Activated CD4-positive, alpha-beta T cell treated with anti-CD3 and anti-CD28 coated beads, Interleukin-2, amount 10 ng/mL, durations not matched to agents 7 days and 5 days (primary cell): Measurements from ENCODE around the gene BMAL2. TPM values are rescaled to one million over a fixed set of nuclear protein-coding genes. Genes with fewer than 3 reads are reported as not detected.

ENCODE experiments used
- CTCF ChIA-PET: fragments of 350-600 bp; sonication (Branson Sonifier 250); formaldehyde crosslinking; loops from one replicate; lab custom pipeline; 2021; ENCODE audit warnings: antibody characterized with exemption; lab: Charles Lee
- POLR2A ChIA-PET: fragments of 350-600 bp; sonication (Branson Sonifier 250); formaldehyde crosslinking; loops from one replicate; lab custom pipeline; 2021; ENCODE audit warnings: antibody characterized with exemption; lab: Charles Lee
- DNase-seq: peaks from one replicate; pipeline ENCODE4 v3.0.0-alpha.2; 2020
- H3K27ac Mint-ChIP-seq: one replicate; pipeline ENCODE4 v1.8.0; 2021; ENCODE audit warnings: mild to moderate bottlenecking, moderate library complexity, mixed read lengths
- H3K27me3 Mint-ChIP-seq: one replicate; pipeline ENCODE4 v1.8.0; 2021; ENCODE audit warnings: mixed read lengths
- H3K36me3 Mint-ChIP-seq: one replicate; pipeline ENCODE4 v1.8.0; 2021; ENCODE audit warnings: low read depth, mixed read lengths
- H3K4me1 Mint-ChIP-seq: one replicate; pipeline ENCODE4 v1.8.0; 2021; ENCODE audit warnings: mixed read lengths
- H3K4me3 Mint-ChIP-seq: one replicate; pipeline ENCODE4 v1.8.0; 2021; ENCODE audit warnings: mild to moderate bottlenecking, moderate library complexity, mixed read lengths
- H3K9me3 Mint-ChIP-seq: one replicate; pipeline ENCODE4 v1.8.0; 2021; ENCODE audit warnings: mixed read lengths
- total RNA-seq, 2 experiments: library from RNA; stranded (reverse); gene quantifications; one replicate each; pipeline ENCODE4 v1.2.3, GENCODE V29; 2021

The BMAL2 gene
- total RNA-seq, 2 experiments from 2014 or later: 17.3 to 18.0 TPM

- no peaks in the 10 kb centered on the region for H3K9me3 Mint-ChIP-seq
- H3K4me3 Mint-ChIP-seq: no peak overlapping the region
- no peaks in the 10 kb centered on the region for H3K27me3 Mint-ChIP-seq
- DNase-seq: no peak
- ChIA-PET CTCF (no interaction called here), POLR2A (no interaction called here)
- peaks cover 3% of the 10 kb centered on the region for H3K36me3 Mint-ChIP-seq
- no peak overlapping the region for H3K27ac Mint-ChIP-seq
- H3K4me1 Mint-ChIP-seq: no peaks in the 10 kb centered on the region
These were observed 11.6 kb downstream of the BMAL2 start for GRCh38 chr12:27344246-27344645.

DNA sequence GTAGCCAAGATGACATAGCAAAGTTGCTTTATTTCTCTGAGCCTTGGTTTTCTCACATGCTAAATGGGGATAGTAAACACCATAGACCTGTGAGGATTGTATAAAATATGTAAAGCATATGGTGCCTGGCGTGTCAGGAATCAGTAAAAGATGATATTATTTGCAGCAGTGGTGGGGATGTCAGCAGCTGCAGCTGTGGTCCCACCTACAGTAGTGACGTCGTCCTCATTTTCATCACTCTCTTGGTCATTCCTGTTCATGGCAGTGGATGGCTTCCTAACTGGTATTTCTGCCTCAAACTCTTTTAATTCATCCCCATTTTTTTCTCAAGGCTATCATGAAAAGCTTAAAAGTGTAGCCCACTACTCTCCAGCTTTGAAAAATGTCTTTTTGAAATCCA is 12.1 kb downstream of the BMAL2 start:
- ChIA-PET CTCF (interaction anchor here (1.1 kb wide), 1 partner anchor 62 kb away, joined by 3 read pairs; no protein-coding TSS in a partner anchor), POLR2A (no interaction called here)
- no peak for DNase-seq

DNA sequence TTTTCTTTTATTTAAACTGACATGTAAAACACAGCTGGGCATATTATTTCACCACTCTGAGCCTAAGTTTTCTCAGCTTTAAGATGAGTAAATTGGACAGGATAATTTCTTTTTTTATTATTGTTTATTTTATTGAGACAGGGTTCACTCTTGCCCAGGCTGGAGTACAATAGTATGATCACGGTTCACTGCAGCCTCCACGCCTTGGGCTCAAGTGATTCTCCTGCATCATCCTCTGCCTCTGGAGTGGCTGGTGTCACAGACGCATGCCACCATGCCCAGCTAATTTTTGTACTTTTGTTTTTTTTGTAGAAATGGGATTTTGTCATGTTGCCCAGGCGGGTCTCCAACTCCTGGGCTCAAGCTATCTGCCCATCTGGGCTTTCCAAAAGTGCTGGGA is 12.7 kb downstream of the BMAL2 start:
- Mint-ChIP-seq H3K27ac (no peak overlapping the region), H3K27me3 (no peaks in the 10 kb centered on the region), H3K4me3 (no peak overlapping the region), H3K9me3 (no peaks in the 10 kb centered on the region), H3K36me3 (peaks cover 3% of the 10 kb centered on the region), H3K4me1 (no peaks in the 10 kb centered on the region)
- ChIA-PET CTCF (interaction anchor here (1.1 kb wide), 1 partner anchor 61 kb away, joined by 3 read pairs; no protein-coding TSS in a partner anchor), POLR2A (no interaction called here)
- no peak for DNase-seq

More for the DNA sequence above, 12.1 kb downstream of the BMAL2 start:
- Mint-ChIP-seq H3K9me3 (no peaks in the 10 kb centered on the region), H3K4me3 (no peak overlapping the region), H3K36me3 (peaks cover 3% of the 10 kb centered on the region), H3K4me1 (no peaks in the 10 kb centered on the region), H3K27ac (no peak overlapping the region), H3K27me3 (no peaks in the 10 kb centered on the region)

- Mint-ChIP-seq H3K4me1 (no peaks in the 10 kb centered on the region), H3K4me3 (no peak overlapping the region), H3K36me3 (no peaks in the 10 kb centered on the region), H3K27ac (no peak overlapping the region), H3K27me3 (no peaks in the 10 kb centered on the region), H3K9me3 (no peaks in the 10 kb centered on the region)
- CTCF ChIA-PET: interaction anchor here (0.7 to 0.8 kb wide), 2 partner anchors 69 to 87 kb away, joined by 3 read pairs; no protein-coding TSS in a partner anchor
- no peak for DNase-seq
- POLR2A ChIA-PET: no interaction called here
These were observed 15.1 kb downstream of the BMAL2 start for GRCh38 chr12:27347779-27348178.

DNA sequence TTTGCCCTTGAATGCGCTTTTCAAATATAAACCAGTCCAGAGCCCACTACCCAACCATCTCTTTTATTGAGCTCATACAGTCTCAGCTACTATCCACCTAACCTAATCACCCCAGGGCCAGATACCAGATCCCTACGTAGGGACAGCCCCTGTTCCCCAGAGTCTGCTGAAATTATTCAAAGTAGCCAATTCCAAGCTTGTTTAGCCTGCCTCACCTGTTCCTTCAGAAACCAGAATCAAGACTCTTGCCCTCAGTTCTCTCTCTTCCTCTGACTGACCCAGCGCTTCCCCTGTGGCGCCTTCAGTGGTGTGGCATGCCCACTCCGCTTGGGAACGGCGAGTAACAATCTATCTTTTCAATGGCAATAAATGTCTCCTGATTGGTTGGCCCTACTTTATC is 18.8 kb downstream of the BMAL2 start:
- peaks cover 3% of the 10 kb centered on the region for H3K27me3 Mint-ChIP-seq
- POLR2A ChIA-PET: no interaction called here

DNA sequence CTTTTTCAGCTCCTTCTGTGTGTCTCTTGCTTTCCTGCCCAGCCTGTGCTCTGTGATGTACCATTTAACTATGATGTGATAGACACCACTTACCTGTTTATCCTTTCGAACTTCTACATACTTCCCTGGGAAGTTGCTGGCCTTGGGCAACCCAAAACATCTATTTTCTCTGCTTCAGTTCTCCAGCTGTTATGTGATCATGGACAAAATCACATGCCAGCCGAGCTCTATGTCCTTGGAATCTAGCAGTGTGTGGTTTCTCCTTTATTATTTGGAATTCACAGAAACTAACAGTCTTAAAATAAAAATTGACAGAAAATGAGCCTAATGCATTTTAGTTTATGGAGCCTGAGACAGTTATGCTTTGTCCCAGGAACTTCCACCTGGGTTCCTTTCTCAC is 22.9 kb downstream of the BMAL2 start:
- Mint-ChIP-seq H3K4me1 (no peaks in the 10 kb centered on the region), H3K27ac (no peak overlapping the region), H3K27me3 (peaks cover 15% of the 10 kb centered on the region), H3K4me3 (no peak overlapping the region), H3K36me3 (no peaks in the 10 kb centered on the region), H3K9me3 (no peaks in the 10 kb centered on the region)
- ChIA-PET CTCF (no interaction called here), POLR2A (no interaction called here)
- no peak for DNase-seq

More for the DNA sequence above, 18.8 kb downstream of the BMAL2 start:
- no peak overlapping the region for H3K4me3 Mint-ChIP-seq
- CTCF ChIA-PET: no interaction called here
- H3K36me3 Mint-ChIP-seq: no peaks in the 10 kb centered on the region
- no peak overlapping the region for H3K27ac Mint-ChIP-seq
- no peak for DNase-seq
- no peaks in the 10 kb centered on the region for H3K4me1 Mint-ChIP-seq
- H3K9me3 Mint-ChIP-seq: no peaks in the 10 kb centered on the region

- DNase-seq: no peak
- Mint-ChIP-seq H3K27me3 (peaks cover 16% of the 10 kb centered on the region), H3K9me3 (no peaks in the 10 kb centered on the region), H3K4me1 (no peaks in the 10 kb centered on the region), H3K4me3 (no peak overlapping the region), H3K36me3 (no peaks in the 10 kb centered on the region), H3K27ac (no peak overlapping the region)
- POLR2A ChIA-PET: no interaction called here
- CTCF ChIA-PET: no interaction called here
These were observed 23.3 kb downstream of the BMAL2 start for GRCh38 chr12:27355979-27356378.

DNA sequence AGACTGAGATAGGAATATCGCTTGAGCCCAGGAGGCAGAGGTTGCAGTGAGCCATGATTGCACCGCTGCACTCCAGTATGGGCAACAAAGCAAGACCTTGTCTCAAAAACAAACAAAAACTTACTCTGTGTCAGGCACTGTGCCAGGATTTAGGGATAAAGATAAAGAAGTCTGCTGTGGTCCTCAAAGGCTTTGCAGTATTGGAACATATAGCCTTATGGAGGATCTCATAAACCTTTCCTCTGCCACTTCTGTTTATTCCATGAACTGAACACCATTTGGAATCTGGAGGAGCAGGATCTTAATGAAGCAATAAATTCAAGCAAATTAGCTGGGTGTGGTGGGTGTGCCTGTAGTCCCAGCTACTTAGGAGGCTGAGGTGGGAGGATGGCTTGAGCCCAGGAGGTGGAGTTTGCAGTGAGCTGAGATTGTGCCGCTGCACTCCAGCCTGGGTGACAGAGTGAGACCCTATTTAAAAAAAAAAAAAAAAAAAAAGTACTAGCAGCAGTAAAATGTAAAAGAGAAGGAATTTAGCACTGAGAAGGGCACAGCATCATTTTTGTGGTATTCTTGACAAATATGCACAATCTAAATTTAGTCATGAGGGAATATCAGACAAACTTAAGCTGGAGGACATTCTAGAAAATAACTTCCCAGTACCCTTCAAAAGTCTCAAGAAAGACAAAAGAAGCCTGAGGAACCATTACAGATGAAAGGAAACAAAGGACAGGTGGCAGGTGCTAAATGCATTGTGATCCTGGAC is 27.1 kb downstream of the BMAL2 start:
- Mint-ChIP-seq H3K4me1 (no peaks in the 10 kb centered on the region), H3K27me3 (peaks cover 32% of the 10 kb centered on the region), H3K9me3 (no peaks in the 10 kb centered on the region), H3K27ac (no peak overlapping the region), H3K36me3 (no peaks in the 10 kb centered on the region), H3K4me3 (no peak overlapping the region)
- CTCF ChIA-PET: interaction anchor here (0.6 to 0.7 kb wide), 2 partner anchors 52 to 1032 kb away, joined by 3 read pairs; no protein-coding TSS in a partner anchor
- no peak for DNase-seq
- POLR2A ChIA-PET: no interaction called here

DNA sequence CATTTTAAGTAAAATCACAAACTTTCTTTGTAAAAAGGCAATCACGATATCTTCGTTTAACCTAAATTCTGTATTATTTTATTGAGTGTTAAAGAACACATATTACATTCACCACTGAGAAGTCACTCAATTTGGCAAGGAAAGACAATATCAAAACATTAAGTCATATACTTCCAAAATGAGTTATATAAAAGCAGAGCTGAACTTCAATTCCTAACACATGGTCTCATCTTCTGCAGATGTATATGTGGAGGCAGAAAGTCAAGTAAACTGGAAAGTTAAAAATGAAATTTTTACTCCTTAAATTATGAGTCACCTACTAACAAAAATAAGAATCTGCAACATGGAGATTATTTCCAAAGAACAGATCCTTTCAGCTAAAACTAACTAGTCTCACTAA is 28.7 kb downstream of the BMAL2 start:
- Mint-ChIP-seq H3K27ac (no peak overlapping the region), H3K9me3 (no peaks in the 10 kb centered on the region), H3K36me3 (no peaks in the 10 kb centered on the region), H3K27me3 (peaks cover 30% of the 10 kb centered on the region), H3K4me3 (no peak overlapping the region), H3K4me1 (no peaks in the 10 kb centered on the region)
- CTCF ChIA-PET: no interaction called here
- POLR2A ChIA-PET: no interaction called here
- no peak for DNase-seq

DNA sequence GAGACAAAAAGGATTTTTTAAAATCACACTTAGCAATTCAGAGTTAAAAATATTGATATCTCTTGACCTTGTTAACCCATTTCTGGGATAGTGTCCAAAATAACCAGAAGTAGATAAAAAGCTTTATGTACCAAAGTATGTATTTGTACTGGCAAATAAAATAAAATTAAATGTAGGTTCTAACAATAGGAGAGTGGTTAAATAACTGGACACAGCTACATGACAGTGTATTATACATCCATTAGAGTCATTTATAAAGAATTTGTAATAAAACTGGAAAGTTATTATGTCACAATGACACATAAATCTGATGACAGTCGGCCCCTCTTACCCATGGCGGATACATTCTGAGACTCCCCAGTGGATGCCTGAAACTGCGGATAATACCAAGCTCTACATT is 34.0 kb downstream of the BMAL2 start:
- peaks cover 12% of the 10 kb centered on the region for H3K36me3 Mint-ChIP-seq
- CTCF ChIA-PET: interaction anchor here (1.0 kb wide), 1 partner anchor 33 kb away, joined by 3 read pairs; no protein-coding TSS in a partner anchor
- DNase-seq: no peak
- H3K27ac Mint-ChIP-seq: no peak overlapping the region
- H3K27me3 Mint-ChIP-seq: peaks cover 14% of the 10 kb centered on the region
- H3K4me3 Mint-ChIP-seq: no peak overlapping the region
- no peaks in the 10 kb centered on the region for H3K4me1 Mint-ChIP-seq
- POLR2A ChIA-PET: no interaction called here
- no peaks in the 10 kb centered on the region for H3K9me3 Mint-ChIP-seq

GRCh38 chr12:27367078-27367477 is 34.4 kb downstream of the BMAL2 start:
- peaks cover 10% of the 10 kb centered on the region for H3K27me3 Mint-ChIP-seq
- no peaks in the 10 kb centered on the region for H3K4me1 Mint-ChIP-seq
- no peak overlapping the region for H3K4me3 Mint-ChIP-seq
- no peak overlapping the region for H3K27ac Mint-ChIP-seq
- no peaks in the 10 kb centered on the region for H3K9me3 Mint-ChIP-seq
- H3K36me3 Mint-ChIP-seq: peaks cover 14% of the 10 kb centered on the region
- DNase-seq: no peak
- CTCF ChIA-PET: interaction anchor here (1.0 kb wide), 1 partner anchor 33 kb away, joined by 3 read pairs; no protein-coding TSS in a partner anchor
- POLR2A ChIA-PET: no interaction called here

DNA sequence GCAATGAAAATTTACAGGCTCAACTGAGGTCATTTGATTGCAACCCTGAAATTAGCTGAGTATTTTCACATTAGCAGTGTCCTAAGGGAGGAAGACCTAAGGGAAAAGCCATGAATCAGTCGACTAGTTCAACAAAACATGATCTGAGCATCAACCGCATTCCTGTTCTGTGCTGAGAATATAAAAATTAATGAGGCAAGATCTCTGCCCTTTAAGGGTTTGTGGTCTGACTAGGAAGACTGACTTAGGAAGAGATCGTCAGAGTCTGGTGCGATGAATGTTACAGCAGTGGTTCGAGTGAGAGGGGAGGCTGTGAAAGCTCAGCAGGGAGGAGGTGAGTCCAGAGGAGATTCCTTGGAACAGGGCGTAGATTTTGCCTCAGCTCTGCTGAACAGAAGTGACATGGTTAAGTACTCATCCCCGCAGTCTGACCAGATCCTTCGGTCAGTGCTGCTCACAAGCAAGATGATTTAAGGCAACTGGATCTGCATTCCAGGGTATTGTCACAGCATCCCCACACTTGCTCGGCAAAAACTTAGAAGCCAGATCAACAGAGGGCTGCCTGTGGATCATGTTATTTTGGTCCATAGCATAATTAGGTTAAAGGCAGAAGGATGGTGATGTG is 49.6 kb downstream of the BMAL2 start:
- DNase-seq: no peak
- Mint-ChIP-seq H3K9me3 (no peaks in the 10 kb centered on the region), H3K4me1 (no peaks in the 10 kb centered on the region), H3K27me3 (no peaks in the 10 kb centered on the region), H3K4me3 (no peak overlapping the region), H3K27ac (no peak overlapping the region), H3K36me3 (no peaks in the 10 kb centered on the region)
- POLR2A ChIA-PET: interaction anchor here (0.6 kb wide), 1 partner anchor 41 kb away, joined by 3 read pairs; no protein-coding TSS in a partner anchor
- CTCF ChIA-PET: no interaction called here
